ENCODE results near the gene B3GALT6.

B3GALT6 gene

GRCh38 chr1:1215080-1215676, 16.9 kb upstream of the B3GALT6 start:
- TF ChIP-seq, protein P1, sequence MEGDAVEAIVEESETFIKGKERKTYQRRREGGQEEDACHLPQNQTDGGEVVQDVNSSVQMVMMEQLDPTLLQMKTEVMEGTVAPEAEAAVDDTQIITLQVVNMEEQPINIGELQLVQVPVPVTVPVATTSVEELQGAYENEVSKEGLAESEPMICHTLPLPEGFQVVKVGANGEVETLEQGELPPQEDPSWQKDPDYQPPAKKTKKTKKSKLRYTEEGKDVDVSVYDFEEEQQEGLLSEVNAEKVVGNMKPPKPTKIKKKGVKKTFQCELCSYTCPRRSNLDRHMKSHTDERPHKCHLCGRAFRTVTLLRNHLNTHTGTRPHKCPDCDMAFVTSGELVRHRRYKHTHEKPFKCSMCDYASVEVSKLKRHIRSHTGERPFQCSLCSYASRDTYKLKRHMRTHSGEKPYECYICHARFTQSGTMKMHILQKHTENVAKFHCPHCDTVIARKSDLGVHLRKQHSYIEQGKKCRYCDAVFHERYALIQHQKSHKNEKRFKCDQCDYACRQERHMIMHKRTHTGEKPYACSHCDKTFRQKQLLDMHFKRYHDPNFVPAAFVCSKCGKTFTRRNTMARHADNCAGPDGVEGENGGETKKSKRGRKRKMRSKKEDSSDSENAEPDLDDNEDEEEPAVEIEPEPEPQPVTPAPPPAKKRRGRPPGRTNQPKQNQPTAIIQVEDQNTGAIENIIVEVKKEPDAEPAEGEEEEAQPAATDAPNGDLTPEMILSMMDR (IDR thresholded peaks at IDR 0.05; ENCODE audit: extremely low read depth, missing control alignments) = no peak
- no peak for DNase-seq (ENCODE audit: low spot score)

GRCh38 chr1:1215881-1216605, 16.0 kb upstream of the B3GALT6 start:
- TF ChIP-seq, protein P1 (IDR thresholded peaks at IDR 0.05; ENCODE audit: extremely low read depth, missing control alignments) = no peak
- DNase-seq (ENCODE audit: low spot score) = no peak

DNA sequence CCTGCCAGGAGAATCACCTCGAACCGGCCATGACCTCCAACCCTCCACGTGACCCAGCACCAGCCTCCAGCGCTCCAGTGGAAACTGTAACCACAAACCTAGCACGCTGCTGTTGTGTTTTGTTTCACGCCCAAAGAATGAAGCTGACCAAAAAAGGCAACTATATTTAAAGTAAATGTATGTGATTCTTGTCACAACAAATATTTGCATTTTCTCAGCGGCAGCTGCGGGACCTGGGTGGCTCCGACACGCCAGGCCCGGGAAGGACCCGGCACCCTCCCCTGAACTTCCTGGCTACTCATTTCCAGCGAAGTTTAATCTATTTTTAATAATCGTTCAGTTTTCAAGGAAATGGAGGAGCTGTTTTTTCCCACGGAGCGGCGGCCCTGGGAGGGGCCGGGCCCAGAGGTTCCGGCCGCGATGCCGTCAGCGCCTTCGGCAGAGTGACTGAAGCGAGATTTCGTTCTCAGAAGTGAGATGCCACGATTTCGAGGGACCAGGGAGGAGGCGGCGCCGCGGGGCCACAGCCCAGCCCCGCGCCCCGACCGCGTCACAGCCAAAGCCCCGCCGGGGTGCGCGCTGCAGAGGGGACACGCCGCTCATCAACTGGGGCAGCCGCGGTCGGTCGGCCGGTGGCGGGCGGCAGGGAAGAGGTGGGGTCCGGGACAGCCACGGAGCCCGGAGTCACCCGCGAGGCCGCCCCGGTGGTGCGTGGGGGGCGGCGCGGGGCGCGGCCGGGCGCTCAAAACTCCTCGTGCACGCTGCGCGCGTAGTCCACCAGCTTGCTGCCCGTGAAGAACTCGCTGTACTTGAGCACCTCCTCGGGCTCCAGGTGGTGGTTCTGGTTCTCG, 15.0 kb upstream of the B3GALT6 start:
- TF ChIP-seq, protein P1 (IDR thresholded peaks at IDR 0.05; ENCODE audit: extremely low read depth, missing control alignments) = no peak
- DNase-seq (ENCODE audit: low spot score) = no peak

DNA sequence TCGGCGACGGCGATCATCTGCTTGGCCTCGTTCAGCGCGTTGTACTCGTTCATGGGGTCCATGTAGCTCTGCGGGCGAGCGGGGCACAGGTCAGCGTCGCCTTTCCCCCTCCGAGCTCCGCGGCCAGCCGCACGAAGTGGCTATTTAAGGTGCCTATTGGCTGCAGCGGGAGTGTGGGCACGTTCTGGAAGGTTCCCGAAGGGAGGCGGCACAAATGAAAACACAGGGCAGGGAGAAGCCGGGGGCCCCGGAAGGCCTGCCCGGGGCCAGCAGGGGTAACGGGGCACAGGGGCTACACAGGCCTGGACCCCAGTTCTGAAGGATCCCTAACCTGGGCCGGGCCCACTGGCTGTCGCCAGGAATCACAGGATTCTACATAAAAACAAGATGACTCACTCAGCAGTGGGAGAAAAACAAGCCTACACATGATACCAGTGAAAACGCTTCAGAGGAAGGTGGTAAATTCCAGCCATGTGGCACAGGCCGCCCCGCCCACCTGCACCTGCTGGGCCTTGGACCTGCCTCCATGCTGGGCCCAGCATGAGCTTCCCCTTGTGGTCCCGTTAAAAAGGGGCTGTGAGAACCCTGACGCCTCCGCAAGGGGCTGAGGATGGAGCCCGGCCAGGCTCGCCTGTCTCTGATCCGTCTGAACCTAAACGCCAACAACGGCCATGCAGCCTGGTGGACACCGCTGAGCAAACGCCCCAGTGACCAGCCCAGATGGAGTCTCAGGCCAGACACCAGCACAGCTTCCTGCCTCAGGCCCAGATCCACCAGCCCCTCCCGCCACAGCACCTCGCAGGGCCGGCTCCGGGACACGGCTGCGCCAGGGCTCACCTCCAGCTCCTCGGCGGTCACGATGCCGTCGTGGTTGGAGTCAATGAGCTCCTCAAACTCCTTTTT, 14.2 kb upstream of the B3GALT6 start:
- DNase-seq (ENCODE audit: low spot score) = no peak
- TF ChIP-seq, protein P1 (IDR thresholded peaks at IDR 0.05; ENCODE audit: extremely low read depth, missing control alignments) = no peak

- no peak for DNase-seq (ENCODE audit: low spot score)
- TF ChIP-seq, protein P1 (IDR thresholded peaks at IDR 0.05; ENCODE audit: extremely low read depth, missing control alignments) = no peak
Observed at GRCh38 chr1:1218524-1219200, 13.4 kb upstream of the B3GALT6 start.

- no peak for DNase-seq (ENCODE audit: low spot score)
- TF ChIP-seq, protein P1 (IDR thresholded peaks at IDR 0.05; ENCODE audit: extremely low read depth, missing control alignments) = no peak
Observed at GRCh38 chr1:1219341-1219740, 12.7 kb upstream of the B3GALT6 start.
